Bronchial epithelial cell (primary cell): ENCODE data around the gene OGG1. TPM values are rescaled to one million over a fixed set of nuclear protein-coding genes. Genes with fewer than 3 reads are reported as not detected.

ENCODE experiments used
- DNase-seq: peaks from one replicate; pipeline ENCODE4 v3.0.0-alpha.2; 2010; ENCODE audit warnings: low read depth
- FAIRE-seq: peaks from 2 replicates; lab custom pipeline; 2011; peaks lifted over from hg19 to GRCh38; lab: Jason Lieb, UNC
- H3K27me3 ChIP-seq: 2 replicates; pipeline ENCODE4 v1.5.1; 2011; ENCODE audit warnings: low read length; ENCODE audit not compliant: control insufficient read depth, insufficient read depth
- H3K36me3 ChIP-seq: 2 replicates; pipeline ENCODE4 v1.5.1; 2011; ENCODE audit warnings: low read length; ENCODE audit not compliant: control insufficient read depth, insufficient read depth
- H3K4me3 ChIP-seq: 2 replicates; pipeline ENCODE4 v1.5.1; 2011; ENCODE audit warnings: mild to moderate bottlenecking, low read depth, low read length, control low read depth
- CTCF ChIP-seq: IDR thresholded peaks from 2 replicates; pipeline ENCODE4 v1.5.1; 2011; ENCODE audit warnings: mild to moderate bottlenecking, moderate library complexity, low read length, control low read depth, inconsistent platforms; ENCODE audit not compliant: insufficient read depth, severe bottlenecking
- total RNA-seq: library from RNA; depleted of rRNA; stranded (reverse); fragments of >200 nt; gene quantifications from 2 replicates; pipeline ENCODE4 v1.2.1, GENCODE V29; 2014

OGG1 gene
- total RNA-seq, 1 donor from 2014 or later: 21.6 TPM

DNA sequence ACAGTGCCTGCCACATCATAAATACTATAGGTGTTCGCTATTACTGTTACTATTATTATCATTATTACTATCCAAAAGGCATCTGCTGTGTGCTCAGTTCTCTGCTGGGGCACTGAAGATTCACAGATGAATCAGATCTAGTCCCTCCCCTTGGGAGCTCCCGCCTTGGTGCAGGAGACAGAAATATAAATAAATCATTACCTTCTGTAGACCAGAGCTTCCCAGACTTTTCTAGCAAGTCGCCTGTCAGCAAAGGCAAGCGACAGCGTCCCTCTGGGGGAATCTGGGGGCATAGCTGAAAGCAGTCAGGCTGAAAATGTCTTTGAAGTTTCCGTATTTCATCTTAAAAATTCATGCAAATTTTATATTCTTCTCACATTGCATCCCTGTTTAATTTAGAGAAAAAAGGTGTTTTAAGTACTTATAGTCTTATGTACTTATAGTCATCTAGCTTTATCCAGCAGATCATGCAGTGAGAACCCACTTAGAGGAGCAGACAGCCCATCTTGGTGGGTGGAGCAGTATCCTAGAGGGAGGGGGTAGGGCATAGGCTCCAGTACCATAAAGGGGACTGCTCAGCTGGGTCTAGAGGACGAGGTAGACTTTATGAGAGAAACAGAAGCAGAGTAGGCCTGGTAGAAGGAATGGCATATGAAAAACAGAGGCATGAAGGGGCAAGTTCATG lies 28.6 kb upstream of the OGG1 start:
- Histone ChIP-seq H3K27me3 (peaks cover 4% of the 10 kb centered on the region), H3K36me3 (no peaks in the 10 kb centered on the region), H3K4me3 (no peak overlapping the region)
- FAIRE-seq: no peak
- TF ChIP-seq CTCF: no peak
- DNase-seq: no peak

DNA sequence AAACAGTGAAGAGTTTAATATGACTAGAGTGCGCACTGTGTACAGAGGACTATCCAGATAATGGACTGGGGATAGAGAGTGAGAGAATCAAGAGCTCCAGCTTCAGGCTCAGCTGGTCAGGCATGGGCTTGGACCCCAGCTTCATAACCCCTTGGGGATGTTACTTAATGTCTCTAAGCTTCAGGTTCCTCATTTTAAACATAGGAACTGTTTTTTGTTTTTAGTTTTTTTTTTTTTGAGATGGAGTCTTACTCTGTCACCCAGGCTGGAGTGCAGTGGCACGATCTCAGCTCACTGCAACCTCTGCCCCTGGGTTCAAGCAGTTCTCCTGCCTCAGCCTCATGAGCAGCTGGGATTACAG lies 28.1 kb upstream of the OGG1 start:
- H3K4me3 ChIP-seq: no peak overlapping the region
- no peak for FAIRE-seq
- H3K27me3 ChIP-seq: peaks cover 4% of the 10 kb centered on the region
- H3K36me3 ChIP-seq: no peaks in the 10 kb centered on the region
- no peak for DNase-seq
- TF ChIP-seq CTCF: no peak

DNA sequence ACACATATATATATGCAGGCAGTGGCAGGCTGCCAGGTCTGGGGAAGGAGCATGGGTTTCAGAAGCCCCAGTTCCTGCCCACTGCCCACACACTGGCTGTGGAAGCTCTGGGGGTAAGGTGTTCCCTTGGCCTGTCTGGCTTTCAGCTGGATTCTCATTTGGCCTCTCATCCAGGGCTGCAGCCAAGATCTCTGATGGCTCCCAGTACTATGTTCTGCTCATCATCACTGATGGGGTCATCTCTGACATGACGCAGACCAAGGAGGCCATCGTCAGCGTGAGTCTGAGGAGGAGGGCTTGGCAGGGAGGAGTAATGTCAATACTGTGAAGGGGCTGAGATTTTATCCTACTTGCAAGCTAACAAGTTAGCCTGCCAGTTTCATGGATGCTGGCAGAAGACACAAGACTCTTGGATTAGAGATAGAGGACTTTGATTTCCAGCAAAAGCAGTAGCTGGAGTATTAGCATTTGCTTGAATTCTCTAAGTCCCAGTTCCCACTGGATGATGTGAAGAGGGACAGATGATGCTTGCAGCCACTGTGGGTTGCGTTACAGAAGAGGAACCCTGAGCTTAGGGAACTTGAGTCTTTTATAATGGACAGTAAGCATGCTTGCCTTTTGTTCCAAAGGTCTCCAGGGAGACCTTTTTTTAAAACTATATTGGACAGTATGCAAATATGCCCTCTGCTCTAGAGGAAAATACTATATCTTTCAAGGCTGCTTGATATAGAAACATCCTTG lies 23.8 kb upstream of the OGG1 start:
- no peaks in the 10 kb centered on the region for H3K36me3 ChIP-seq
- DNase-seq (no peak), FAIRE-seq (no peak)

DNA sequence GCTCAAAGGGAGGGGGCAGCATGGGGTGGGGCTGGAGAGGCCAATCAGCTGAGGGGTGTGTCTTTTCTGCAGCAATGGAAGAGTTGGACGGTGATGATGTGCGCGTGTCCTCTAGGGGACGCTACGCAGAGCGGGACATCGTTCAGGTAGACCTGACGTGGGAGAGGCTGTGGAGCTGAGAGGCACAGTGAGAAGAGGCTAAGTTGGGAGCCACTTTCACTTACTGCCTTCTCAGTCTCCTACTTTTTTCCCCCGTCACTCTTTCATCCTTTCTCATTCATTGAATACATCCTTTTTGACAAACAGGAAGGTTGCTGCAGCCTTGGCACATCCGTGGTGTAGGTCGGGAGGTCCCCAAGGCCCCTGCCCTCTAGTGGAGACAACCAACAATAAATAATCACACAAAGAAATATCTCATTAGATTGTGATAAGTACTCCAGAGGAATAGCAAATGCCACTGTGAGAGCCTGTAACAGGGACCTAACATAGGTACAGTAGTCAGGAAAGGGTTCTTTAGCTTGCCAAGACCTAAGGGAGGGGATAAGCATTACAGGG lies 22.6 kb upstream of the OGG1 start:
- peaks cover 4% of the 10 kb centered on the region for H3K27me3 ChIP-seq
- no peak for FAIRE-seq
- TF ChIP-seq CTCF: peak; percentile 53
- DNase-seq: peak; percentile 39
- no peak overlapping the region for H3K4me3 ChIP-seq
- no peaks in the 10 kb centered on the region for H3K36me3 ChIP-seq

More for the DNA sequence above, 23.8 kb upstream of the OGG1 start:
- Histone ChIP-seq H3K27me3 (peaks cover 4% of the 10 kb centered on the region), H3K4me3 (no peak overlapping the region)
- TF ChIP-seq CTCF: no peak

- H3K4me3 ChIP-seq: no peak overlapping the region
- no peak for TF ChIP-seq CTCF
- no peaks in the 10 kb centered on the region for H3K36me3 ChIP-seq
- H3K27me3 ChIP-seq: peaks cover 4% of the 10 kb centered on the region
- peak; percentile 50 for DNase-seq
- FAIRE-seq: no peak
Observed at GRCh38 chr3:9727743-9728142, 22.0 kb upstream of the OGG1 start.
